NCI-H146 (cell line): ENCODE results near the gene AOPEP.

Source experiments
- DNase-seq: peaks from one replicate; lab custom pipeline; 2025; lab: John Stamatoyannopoulos, UW

The AOPEP gene

DNA sequence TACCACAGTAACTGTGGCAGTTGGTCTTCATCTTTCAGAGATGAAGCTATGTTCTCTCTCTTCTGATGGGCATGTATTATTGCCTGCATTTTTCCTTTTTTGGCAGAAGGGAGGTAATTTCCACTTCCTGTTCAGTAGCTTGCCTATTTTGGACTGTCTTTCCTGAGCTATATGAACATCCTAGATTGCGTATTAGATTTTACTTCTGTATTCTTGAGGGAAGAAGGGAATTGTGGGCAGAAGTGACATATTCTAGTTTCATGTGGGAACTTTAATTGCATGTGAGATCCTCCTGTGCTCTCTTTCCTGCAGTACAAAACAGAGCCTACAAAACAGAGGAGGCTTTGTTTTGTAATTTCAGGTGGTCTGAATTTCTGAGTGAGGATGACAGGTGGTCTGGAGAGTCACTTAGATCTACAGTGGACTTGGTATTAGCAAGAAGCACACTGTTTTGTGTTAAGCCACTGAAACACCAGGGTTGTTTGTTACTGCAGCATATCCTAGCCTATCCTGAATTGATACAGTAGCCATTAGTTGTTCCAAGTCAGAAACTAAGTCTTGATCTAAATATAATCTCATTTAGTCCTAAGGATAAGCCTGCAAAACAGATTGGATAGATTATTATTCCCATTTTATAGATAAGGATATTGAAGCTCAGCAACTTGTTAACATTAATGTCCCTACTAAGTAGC lies 68.1 kb downstream of the AOPEP start:
- no peak for DNase-seq

DNA sequence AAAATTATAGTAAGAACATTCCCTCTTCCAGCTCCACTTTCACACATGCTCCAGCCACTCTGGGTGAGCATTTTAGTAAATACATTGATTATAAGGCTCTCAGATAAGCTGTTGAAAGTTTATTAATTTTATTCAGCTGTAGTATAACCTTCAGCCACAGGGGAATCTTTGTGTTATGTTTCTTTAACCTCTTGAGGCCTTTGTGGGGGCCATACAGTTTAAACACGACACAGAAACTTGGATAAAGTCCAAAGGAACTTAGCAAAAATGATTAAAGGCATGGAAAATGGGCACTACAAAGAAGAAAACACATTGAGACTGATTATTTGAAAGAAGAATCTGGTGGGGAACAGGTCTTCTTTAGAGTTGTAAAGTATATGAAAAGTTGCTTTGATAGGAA lies 70.2 kb downstream of the AOPEP start:
- no peak for DNase-seq

- no peak for DNase-seq
Measured at GRCh38 chr9:94798201-94798600, 71.7 kb downstream of the AOPEP start.

GRCh38 chr9:94798708-94799107 lies 72.2 kb downstream of the AOPEP start:
- DNase-seq, result no peak

- no peak for DNase-seq
Measured at GRCh38 chr9:94799578-94800264, 73.2 kb downstream of the AOPEP start.

- DNase-seq, result no peak
Measured at GRCh38 chr9:94800424-94801117, 74.1 kb downstream of the AOPEP start.

DNA sequence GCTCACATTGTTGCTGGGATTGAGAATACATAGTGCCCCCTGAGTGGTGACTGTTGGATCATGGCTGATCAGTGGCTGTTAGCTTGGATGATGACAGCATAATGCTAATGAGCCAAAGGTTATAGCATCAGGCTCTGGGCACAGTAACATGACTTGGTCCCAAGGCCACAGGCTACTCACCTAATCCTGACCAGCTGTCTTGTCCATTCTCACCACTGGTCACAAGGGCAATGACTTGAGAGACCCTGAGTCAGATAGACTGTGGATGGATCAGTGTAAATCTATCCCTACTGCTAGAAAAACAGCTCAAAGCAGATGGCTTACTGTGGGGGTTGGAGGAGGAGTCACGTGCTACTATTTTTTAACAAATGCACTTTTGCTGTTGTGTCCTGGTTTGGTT lies 74.7 kb downstream of the AOPEP start:
- DNase-seq, result no peak

GRCh38 chr9:94801681-94802080 lies 75.2 kb downstream of the AOPEP start:
- DNase-seq, result no peak

GRCh38 chr9:94802251-94802650 lies 75.8 kb downstream of the AOPEP start:
- DNase-seq, result no peak

DNA sequence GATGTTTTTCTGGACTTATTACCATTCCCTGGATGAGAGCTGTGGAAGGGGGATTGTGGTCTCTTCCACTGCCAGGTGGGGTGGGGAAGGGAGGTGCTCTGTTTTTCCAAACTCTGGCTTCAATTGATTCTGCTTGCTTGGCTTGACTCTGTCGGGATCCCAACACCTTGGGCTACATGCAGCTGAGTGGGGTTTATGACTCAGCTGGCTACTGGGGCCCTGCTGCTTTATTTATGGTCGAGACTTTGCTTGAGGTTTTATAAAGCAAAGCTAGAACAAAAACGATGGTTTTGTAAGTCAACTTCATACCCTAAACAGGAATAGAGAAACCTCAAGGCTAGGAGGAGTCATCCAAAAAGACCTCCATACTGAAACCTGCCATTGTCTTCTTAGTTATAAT lies 76.3 kb downstream of the AOPEP start:
- DNase-seq, result no peak

DNA sequence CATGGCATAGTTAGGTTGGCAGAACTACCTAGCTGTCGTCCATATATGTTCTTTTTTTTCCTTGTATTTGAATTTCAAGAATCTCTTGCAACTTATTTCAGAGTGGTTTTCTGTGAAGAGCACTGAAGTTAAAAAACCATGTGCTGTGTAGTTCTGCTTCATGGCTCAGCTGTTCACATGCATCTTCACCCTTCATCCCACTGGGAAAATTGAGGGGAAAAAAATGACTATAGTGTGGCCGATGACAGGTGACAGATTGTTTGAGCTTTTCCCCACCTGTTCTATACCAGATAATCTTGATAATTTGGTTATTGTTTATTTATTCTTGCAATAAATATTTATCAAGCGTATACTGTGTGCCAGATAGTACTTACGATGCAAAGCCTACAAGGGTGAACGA lies 77.8 kb downstream of the AOPEP start:
- DNase-seq, result no peak

DNA sequence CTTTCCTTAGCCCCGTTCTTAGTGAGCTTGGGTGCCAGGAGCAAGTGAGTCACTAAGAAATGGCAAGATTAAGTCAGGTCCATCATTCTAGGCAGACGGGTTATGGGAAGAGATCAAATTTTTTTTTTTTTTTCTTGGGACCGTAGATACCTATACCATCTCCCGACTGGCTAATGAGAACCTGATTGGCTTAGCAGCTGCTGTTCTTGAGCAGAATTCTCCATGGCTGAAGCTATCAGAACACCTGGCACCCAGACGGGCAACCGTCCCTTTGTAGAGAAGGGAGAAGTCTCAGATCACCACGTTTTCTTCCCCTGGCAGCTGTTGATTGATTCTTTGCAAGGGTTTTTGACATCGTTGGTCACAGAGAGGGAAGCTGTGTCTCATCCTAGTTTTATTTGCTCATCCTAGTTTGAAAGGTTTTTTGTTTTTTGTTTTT lies 78.6 kb downstream of the AOPEP start:
- no peak for DNase-seq

- no peak for DNase-seq
Measured at GRCh38 chr9:94805585-94805984, 79.1 kb downstream of the AOPEP start.

GRCh38 chr9:94806307-94806893 lies 79.9 kb downstream of the AOPEP start:
- no peak for DNase-seq

DNA sequence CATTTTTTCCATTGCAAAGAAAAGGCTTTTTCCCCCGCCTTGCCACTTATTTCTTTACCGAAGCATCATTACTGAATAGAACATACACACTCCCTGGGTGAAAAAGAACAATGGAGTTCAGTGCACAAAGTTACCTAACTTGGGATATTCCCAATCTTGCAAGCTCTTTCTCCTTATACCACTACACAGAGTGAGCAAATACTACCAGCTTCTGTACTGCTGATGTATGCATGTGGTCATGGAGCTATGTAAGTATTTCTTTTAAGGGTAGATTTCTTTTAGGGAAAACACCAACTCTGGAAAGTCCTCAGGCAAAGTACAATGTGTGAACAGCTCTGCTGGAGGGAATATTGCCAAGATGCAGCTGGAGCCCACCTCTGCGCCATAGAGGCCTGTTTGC lies 81.1 kb downstream of the AOPEP start:
- DNase-seq, result no peak

- no peak for DNase-seq
Measured at GRCh38 chr9:94808926-94809700, 82.6 kb downstream of the AOPEP start.

- DNase-seq, result no peak
Measured at GRCh38 chr9:94809778-94810177, 83.3 kb downstream of the AOPEP start.

GRCh38 chr9:94811074-94811473 lies 84.6 kb downstream of the AOPEP start:
- no peak for DNase-seq

GRCh38 chr9:94812343-94812742 lies 85.8 kb downstream of the AOPEP start:
- no peak for DNase-seq

- DNase-seq, result peak; percentile 55
Measured at GRCh38 chr9:94813379-94813778, 86.9 kb downstream of the AOPEP start.

GRCh38 chr9:94817291-94818177 lies 91.0 kb downstream of the AOPEP start:
- no peak for DNase-seq
